ELR (cell line): Measurements from ENCODE around the gene PNPLA5.
"Not testable (repeated sequence)": the region's sequence is repeated elsewhere in the genome, so short reads cannot be mapped to it uniquely, and the experiment has no call there.

Experiments
- DNase-seq: peaks from one replicate; pipeline ENCODE4 v3.0.0-alpha.2; 2015; ENCODE audit warnings: low read depth

The PNPLA5 gene

GRCh38 chr22:43891360-43892182 is at the start of gene PNPLA5:
Gene PNPLA5 (minus strand): TSS chr22:43892013. CDS start chr22:43891880, 133 bp downstream.
- peak; percentile 46 for DNase-seq

GRCh38 chr22:43941449-43941848 is 49.6 kb upstream of the PNPLA5 start:
- DNase-seq = no peak

GRCh38 chr22:43931771-43932170 is 40.0 kb upstream of the PNPLA5 start:
- DNase-seq = no peak

GRCh38 chr22:43928908-43929307 is 37.1 kb upstream of the PNPLA5 start:
- no peak for DNase-seq

GRCh38 chr22:43928468-43928867 is 36.7 kb upstream of the PNPLA5 start:
- DNase-seq = no peak

- DNase-seq = no peak
Measured at GRCh38 chr22:43926349-43926710, 34.5 kb upstream of the PNPLA5 start.

- peak; percentile 12 for DNase-seq
Measured at GRCh38 chr22:43925433-43926348, 33.9 kb upstream of the PNPLA5 start.

- DNase-seq = no peak
Measured at GRCh38 chr22:43924877-43925276, 33.1 kb upstream of the PNPLA5 start.

- DNase-seq = peak; percentile 88
Measured at GRCh38 chr22:43923631-43924464, 32.0 kb upstream of the PNPLA5 start, which contains the start of gene PNPLA3. Gene PNPLA3 (plus strand): TSS chr22:43923805. CDS start chr22:43923912, 107 bp downstream.

- DNase-seq = peak; percentile 53
Measured at GRCh38 chr22:43923191-43923590, 31.4 kb upstream of the PNPLA5 start.

GRCh38 chr22:43922123-43922522 is 30.3 kb upstream of the PNPLA5 start:
- no peak for DNase-seq

GRCh38 chr22:43921370-43921769 is 29.6 kb upstream of the PNPLA5 start:
- peak; percentile 91 for DNase-seq

- peak; percentile 86 for DNase-seq
Measured at GRCh38 chr22:43919106-43919973, 27.5 kb upstream of the PNPLA5 start.

- peak; percentile 38 for DNase-seq
Measured at GRCh38 chr22:43917521-43917920, 25.7 kb upstream of the PNPLA5 start.

- DNase-seq = no peak
Measured at GRCh38 chr22:43911351-43911750, 19.5 kb upstream of the PNPLA5 start.

GRCh38 chr22:43910178-43910695 is 18.4 kb upstream of the PNPLA5 start:
- DNase-seq = no peak

GRCh38 chr22:43909708-43910107 is 17.9 kb upstream of the PNPLA5 start:
- DNase-seq = no peak

GRCh38 chr22:43905681-43906080 is 13.9 kb upstream of the PNPLA5 start:
- no peak for DNase-seq

- DNase-seq = not testable (repeated sequence)
Measured at GRCh38 chr22:43904412-43904811, 12.6 kb upstream of the PNPLA5 start.

GRCh38 chr22:43903033-43903432 is 11.2 kb upstream of the PNPLA5 start:
- DNase-seq = not testable (repeated sequence)
